ENCODE measurements around the gene GAS7.
A peak's percentile ranks its signal among the peaks of the same experiment; 100 is the strongest.

Gene GAS7

DNA sequence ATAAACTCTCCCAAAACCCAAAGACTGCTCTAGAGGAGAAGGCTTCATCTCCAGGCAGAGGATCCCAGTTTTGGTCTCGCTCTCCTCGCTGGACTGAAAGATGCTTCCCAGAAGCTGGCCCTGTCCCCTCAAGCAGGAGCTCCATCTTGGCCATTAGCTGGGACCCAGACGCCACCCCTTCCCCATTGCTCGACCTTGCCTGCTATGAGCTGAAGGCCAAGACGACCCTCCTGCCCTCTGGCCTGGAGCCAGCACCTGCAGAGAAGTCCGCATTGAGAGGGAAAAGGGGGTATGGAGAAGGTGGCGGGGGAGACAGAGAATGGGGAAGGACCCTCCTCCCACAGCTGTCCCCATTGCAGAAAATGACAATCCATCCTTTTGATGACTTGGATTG is 289.8 kb downstream of the GAS7 start:
- DNase-seq = no peak

DNA sequence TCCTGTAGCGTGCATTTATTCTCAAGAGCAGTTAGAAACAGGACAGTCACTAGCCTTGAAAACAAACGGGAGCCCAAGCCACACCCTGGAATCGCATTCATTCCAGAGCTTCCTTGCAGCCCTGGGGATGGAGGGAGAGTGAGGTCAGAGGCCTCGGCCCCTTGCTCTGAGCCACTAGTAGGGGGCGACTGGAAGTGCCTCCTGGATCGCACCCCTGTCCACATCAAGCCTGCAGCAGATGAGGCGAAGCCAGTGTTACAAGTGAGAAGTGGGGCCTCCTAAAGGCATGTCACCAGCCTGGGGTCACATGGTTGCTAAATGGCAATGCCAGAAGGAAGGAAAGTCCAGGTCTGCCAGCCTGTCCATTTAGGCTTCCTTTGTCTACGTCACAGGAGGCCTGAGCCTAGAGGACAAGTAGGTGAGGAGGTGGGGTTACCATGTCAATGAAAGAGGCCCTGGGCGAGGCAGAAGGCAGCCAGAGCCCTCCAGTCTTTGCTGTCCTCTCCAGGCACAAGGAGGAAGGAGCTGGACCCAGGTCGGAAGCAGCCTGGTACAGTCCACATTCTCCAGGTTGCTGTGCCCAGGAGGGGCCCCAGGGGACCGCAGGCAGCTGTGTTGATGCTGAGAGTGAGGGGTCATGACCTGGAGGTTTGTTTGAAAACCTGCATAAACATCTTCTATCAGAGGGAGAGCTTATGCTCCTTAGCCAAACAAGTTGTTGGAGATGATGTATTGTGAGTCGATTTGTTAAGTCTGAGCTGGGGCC is 290.3 kb downstream of the GAS7 start:
- no peak for DNase-seq

DNA sequence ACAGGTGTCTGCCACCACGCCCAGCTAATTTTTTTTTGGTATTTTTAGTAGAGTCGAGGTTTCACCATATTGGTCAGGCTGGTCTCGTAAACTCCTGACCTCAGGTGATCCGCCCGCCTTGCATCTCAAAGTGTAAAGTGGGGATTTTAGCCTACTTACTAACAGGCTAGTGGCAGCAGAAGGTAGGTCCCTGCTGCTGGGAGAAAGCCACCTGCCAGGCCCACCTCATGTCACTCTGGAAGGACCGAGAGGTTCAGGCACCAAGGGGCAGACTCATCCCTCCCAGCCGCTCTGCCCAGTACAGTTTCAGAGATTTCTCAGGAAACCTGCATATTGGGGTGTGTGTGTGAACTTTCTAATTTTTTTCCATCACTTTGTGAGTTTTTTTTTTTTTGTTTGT is 291.3 kb downstream of the GAS7 start:
- no peak for DNase-seq

DNA sequence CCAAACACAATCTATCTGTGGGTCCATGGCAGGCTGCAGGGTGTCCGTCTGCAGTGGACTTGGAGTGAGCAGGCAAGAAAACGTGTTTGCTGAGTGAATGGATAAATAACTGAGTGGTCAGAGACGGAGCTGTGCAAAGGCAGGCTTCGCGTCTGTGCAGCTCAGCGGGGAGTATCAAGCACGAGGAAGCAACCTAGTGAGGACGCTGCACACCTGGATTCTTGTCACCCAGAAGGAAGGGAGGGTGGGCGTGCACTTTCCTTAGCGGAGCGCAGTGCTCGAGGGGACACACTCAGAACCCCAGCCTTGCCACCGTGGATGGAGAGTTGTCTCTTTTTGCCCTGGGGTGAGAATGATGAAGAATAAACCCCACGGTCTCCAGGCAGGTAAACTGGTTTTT is 291.8 kb downstream of the GAS7 start:
- DNase-seq = no peak

DNA sequence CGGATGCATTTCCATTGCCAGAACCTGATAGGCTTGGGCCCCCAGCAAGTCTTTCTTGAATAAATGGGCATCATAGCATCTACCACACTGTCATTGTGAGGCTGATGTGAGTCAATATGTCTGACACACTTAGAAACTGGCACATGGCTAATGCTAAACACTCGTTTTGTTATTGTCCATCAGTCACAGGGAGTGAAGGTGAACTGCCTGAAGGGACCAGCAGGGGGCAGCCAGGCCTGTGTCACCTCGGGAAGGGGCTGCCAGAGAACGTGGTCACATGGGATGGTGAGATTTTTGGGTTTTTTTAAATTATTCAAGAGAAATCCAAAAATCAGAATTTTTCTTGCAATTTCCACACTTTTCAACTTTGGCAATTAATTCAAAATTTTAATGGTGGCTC is 292.5 kb downstream of the GAS7 start:
- no peak for DNase-seq

DNA sequence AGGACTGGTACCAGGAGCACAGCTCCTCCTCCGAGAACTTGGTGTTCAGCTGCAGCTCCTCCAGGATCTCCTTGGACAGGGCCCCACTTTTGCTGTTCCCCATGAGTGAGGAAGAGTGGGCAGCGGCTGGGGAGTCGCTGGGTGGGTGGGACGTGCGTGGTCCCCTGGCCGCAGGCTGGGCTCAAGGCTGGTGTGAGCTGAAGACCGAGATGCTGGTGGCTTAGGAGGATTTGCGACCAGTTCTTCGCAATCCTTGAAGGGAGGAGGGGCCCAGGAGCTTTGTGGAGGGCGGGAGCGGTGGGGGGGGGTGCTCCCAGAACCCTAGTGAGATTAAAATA is 293.4 kb downstream of the GAS7 start, which contains the start of gene RCVRN:
RCVRN (minus strand) TSS at position 194 of the 338 bp plus-strand sequence; CDS start at position 103, 91 bp downstream.
- DNase-seq = no peak

DNA sequence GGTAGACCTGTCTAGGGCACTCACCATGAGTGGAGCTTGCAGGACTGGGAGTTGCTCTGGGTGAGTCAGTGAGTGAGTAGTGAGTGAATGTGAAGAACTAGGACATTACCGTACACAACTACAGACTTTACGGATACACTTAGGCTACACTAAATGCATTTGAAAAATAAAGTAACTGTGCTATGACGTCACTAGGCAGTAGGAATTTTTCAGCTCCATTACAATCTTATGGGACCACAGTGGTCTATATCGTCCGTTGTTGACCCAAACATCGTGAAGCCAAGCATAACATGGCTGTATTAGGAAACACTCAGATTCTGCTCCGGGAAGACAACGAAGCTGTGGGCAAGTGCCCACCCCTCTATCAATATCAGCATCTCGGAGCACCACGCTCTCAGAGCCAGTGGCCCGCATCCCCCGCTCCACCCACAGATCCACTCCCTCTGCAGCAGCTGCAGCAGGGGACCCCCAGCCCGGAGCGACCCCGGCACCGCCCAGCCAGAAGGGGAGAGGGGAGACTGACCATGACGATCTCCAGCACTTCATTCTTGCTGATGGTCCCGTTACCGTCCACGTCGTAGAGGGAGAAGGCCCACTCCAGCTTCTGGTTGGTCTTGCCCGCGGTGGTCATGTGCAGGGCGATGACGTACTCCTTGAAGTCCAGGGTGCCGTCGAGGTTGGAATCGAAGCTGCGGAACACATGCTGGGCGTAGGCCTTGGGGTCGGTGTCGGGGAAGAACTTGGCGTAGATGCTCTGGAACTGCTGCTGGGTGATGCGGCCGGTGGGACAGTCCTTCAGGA is 293.9 kb downstream of the GAS7 start:
- DNase-seq = no peak

DNA sequence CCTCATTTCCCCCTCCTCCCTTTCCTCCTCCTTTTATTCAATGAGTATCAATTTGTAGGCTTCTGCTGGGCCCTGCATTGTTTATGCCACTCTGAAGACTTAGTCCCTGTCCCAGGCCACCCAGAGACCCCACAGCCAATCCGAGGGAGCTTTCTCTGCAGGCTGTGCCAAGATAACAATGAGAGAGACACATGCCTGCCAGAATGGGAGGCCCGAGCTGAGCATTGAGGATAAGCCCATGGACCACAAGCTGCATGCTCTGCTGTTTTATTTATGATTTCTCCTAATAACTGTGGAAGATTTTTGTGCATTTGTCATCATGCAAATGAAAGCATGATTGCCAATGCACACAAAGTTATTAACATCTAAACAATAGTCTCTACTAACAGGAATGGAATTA is 296.3 kb downstream of the GAS7 start:
- DNase-seq = no peak

DNA sequence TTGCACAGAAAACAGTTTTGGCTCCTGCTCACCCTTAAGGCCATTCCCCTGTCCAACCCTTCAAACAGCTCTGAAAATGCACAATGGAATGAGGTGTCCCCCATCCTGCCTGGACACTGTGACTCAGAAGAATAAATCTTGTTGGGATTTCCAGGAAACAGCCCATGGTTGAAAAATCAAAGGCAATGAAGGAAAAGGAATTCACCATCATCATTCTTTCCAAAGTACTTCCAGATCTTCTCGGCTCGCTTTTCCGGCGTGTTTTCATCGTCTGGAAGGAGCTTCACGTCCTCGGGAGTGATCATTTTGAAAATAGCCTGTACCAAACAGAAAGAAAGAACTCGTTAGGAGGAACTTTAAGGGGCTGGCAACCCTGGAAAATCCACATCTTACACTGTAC is 297.6 kb downstream of the GAS7 start:
- peak; percentile 81 for DNase-seq

DNA sequence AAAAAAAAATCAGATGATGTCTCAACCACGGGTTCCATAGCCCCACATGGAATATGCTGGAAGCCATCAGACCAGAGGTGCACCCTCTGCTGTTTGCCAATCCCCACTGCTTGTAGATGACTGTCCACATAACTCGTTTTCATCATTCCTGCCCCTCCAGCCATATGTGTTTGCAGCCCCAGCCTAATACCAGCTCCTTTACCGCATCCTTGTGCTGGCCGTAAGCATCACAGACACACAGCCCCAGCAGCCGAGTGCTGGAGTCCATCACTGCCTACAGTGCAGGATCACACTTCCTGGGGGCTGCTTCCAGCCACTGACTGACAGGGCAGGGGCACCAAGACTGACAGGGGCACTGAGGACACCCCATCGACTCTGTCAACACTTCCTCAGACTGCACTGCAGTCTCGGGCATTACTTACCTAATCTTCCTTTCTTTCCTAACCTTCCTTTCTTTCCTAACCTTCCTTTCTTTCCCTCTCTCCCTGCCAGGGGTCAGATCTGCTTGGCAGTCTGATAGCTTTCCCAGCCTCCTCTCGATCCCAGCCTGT is 298.3 kb downstream of the GAS7 start:
- no peak for DNase-seq

DNA sequence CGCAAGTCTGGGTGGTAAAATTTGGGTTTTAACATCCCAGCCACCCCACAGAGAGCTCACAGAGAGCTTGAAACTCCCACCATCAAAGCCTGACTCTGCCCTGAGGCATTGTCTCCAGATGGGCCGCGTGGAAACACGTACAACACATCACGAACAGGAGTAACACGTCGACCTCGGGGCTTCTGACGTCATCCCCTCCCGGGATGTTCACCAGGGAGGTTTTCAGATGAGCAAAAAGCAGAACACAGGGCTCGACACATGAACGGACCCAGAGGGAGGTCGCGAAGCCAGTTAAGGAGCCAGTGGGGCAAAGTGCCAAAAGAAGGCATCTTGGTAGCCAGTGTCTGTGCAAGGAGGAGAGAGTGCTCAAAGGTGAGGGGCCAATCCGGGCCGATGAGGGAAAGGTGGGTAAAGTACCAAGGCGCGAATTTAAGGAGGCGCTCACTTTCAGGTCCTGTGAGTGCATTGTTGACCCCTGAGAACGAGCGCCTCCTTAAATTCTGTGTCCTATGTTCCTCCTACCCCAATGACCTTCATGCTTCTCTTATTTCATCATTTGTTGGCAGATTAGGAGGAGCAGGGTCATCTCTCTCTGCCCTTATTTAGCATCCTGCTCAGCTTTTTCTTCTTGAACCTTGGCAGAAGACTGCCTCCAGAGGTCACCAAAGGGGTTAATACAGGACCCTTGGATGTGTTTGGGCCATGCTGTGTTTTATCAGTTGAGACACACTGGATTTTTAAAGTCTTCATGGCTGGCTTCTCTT is 298.9 kb downstream of the GAS7 start:
- no peak for DNase-seq

DNA sequence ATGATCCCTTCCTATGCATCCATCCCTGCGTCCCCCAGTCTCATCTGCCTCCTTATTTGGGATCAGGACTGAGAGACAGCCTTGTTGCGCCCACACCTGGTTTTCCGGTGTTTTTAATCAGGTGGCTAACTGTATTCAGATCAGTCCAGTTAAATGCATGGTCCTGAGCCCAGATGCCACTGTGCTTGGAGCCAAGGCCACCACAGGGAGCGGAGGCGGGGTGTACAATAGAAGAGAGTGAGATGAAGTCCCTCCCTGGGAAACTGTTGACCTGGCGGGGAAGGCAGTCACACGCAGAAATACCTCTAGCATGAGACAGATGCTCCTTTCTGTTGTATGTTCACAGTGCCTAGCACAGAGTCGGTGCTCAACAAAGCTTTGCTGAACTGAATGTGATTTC is 299.6 kb downstream of the GAS7 start:
- no peak for DNase-seq

DNA sequence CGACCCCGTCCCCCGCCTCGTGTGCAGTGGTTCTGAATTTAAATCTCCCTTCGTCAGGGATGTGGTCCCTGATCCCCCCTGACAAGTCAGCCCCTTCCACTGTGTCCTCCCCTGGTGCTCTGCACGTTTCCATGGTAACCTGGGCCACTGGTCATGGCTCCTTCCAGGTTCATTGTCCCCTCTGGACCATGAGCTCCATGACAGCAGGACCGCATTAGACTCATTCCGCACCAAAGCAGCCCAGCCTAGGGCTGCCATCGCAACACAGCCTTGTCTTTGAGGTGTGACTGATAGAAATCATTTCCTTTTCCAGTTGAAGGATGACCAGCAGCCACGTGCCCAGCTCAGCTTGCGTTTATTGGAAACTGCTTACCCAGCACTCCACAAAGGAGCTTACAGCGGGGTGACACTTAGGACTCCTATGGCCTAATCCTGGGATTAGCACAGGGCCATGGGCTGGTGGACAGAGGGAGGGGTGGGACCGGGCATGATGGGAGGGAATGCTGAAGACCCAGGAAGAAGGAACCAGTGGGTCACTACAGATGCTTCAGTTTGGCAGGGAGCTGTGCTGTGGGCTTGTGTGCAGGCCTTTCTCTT is 300.9 kb downstream of the GAS7 start:
- no peak for DNase-seq

DNA sequence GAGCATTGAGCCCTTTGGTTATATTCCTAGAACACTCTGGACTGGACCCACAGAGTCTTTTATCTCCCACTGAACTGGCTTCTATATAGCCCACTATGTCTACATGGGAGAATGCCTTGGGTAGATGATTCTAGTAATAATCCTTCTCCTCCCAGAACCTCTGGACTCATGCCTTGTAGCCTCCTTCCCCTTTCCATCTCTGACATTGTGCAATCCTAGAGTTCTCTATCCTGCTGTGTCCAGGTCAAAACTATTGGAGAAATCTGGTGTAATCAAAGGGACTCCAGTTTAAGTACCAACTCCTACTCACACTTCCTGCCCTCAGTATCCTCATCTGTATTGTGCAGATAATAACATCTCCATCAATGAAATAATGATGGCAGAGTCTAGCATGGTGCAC is 302.5 kb downstream of the GAS7 start:
- no peak for DNase-seq

DNA sequence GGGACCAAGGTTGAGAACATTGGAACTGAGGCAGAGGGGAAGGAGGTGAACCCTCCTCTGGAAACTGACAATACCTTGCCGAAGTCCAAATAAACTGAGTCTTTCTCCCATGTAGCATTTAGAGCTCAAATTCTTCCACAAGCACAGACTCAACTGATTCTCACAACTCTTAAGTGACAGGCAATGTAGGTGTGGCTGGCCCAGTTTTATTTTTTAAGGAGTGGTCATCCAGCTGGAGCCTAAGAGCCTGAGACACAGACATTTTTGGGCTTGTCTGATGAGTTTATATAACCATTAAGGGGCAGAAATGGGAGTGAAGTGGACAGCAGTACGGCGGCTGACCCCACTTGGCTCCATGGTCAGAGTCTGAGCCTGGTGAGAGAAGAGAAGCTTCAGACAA is 304.2 kb downstream of the GAS7 start:
- no peak for DNase-seq

DNA sequence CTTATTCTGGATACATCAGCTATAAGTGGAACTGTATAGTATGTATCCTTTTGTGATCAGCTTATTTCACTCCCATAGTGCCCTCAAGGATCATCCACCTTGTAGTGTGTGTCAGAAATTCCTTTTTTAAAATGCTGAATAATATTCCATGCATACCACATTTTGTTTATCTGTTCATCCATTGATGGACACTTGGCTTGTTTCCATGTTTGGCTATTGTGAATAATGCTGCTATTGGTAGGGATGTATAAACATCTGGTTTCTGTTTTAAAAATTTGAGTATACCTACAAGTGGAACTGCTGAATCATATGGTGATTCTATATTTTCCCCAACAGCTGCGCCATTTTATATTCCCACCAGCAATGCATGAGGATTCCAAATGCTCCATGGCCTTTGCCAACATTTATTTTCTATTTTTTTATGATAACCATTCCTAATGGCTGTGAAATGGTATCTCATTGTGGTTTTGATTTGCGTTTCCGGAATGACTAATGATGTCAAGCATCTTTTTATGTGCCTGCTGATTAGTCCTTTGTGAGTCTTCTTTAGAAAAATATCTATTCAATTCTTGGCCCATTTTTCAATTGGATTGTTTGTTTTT is 304.9 kb downstream of the GAS7 start:
- DNase-seq = peak; percentile 54

DNA sequence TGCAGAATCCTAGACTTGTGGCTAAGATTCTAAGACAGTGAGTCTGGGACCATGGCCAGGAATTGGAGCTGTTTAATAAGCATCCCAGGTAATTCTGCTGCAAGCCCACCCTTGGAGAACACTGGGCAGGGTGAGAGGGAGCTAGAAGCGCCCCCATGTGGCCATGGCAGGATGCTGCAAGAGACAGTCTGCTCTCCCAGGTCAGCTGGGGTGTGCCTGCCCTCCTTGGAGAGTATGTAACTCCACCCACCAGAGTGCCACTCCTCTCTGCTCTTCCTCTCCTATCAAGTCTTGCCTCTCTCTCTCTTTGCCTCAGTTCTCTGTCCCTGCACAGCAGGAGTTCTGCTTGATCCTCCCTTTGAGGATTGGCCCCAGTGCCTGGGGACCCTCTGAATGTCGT is 308.3 kb downstream of the GAS7 start:
- no peak for DNase-seq

DNA sequence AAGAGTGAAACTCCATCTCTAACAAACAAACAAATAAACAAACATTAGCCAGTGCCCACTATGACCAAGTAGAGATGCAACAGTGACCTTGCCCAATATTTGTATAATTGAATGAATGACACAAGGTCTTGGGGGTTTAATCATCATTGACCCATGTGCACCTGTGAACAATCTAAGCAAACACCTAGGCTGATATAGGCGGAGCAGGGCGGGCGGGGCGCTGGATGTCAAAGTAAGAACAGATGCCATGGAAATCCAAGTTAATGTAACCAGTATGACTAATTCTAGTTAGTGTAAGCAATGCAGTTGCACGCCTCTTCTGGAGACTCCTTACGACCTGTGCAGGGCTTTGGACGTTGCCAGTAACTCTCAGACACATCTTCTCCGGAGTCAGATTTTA is 310.9 kb downstream of the GAS7 start:
- no peak for DNase-seq

DNA sequence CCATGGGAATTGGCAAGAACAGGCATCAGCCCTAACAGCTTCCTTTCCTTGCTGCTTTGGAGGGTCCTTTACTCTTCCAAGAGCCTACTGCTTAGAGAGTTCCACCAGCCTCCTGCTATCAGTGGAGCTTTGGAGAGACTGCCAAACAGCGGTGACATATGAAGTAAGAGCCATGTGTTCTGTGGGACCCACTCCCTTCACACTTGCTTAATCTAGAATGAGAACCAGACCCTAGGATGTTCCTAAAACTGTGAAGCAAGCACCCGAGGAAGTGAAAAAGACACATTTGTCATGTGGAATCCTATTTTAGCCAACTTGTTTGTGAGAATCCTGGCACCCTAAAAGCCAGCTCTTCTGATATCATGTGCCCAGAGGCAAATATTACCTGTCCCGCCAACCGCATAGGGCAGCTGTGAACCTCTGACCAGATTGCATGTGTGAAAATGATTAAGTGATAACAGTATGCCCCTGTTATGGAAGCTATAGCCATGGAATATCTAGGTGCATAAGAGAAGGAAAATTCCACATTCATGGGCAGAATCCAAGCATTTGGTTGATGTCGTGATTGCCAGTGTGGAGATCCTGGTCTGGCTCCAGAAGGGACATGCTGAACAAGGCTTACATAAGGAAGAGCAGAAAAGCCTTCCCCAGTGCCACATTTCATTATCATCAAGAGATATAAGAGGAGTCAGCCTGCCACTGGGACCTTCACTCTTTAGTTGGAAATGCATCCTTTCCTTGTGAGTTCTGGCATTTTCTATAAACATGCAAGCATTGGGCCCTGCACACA is 312.1 kb downstream of the GAS7 start:
- DNase-seq = no peak

DNA sequence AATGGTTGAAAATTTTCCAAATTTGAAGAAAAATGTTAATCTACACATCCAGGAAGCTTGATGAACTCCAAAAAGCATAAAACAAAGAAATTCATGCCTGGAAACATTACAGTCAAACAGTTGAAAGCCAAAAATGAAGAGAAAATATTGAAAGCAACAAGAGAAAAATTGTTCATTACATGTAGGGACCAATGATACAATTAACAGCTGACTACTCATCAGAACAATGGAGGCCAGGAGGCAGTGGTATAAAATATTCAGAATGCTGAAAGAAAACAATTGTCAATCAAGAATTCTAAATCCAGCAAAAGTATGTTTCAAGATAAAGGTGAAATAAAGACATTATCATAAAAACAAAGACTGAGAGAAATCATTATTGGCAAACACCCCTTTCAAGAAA is 315.0 kb downstream of the GAS7 start:
- no peak for DNase-seq

DNA sequence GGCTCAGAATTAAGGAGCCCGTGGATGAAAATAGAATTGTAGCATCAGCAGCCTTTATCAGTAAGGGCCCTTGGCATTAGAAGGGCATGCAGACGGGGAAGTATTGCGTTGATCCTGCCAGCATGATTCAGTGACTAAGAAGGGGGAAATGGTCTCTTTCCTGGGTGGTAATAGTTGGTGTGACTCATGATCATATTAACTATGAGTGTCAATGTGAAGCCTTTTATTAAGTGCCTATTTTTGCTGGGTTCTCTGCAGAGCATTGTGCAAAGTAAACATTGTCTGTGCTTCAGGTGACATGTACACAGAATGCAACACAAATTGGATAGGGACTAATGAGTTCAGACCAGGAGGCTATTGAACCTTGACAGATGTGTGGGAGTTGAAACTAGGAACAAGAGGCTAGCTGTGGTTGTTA is 317.8 kb downstream of the GAS7 start:
- peak; percentile 66 for DNase-seq

Data from fibroblast of skin of back (primary cell).